GM06990 (cell line): ENCODE results near the gene F8A3.

Experiments used
- DNase-seq: peaks from one replicate; pipeline ENCODE4 v3.0.0-alpha.2; 2011; ENCODE audit not compliant: insufficient read length; ENCODE audit errors: extremely low read depth
- H3K27me3 ChIP-seq: replicated peaks from 2 replicates; pipeline ENCODE4 v1.6.0; 2011; ENCODE audit warnings: low read length; ENCODE audit not compliant: control insufficient read depth, insufficient read depth
- H3K36me3 ChIP-seq: 2 replicates; pipeline ENCODE4 v1.5.1; 2011; ENCODE audit warnings: low read length; ENCODE audit not compliant: control insufficient read depth, insufficient read depth
- H3K4me3 ChIP-seq: replicated peaks from 2 replicates; pipeline ENCODE4 v1.5.1; 2011; ENCODE audit warnings: low read depth, mild to moderate bottlenecking, control low read depth, low read length
- TF ChIP-seq, protein P1 (sequence below): IDR thresholded peaks from 2 replicates; pipeline ENCODE4 v1.5.1; 2011; ENCODE audit warnings: low read length, control low read depth, mild to moderate bottlenecking, inconsistent platforms; ENCODE audit not compliant: insufficient read depth, poor library complexity, severe bottlenecking

F8A3 gene

DNA sequence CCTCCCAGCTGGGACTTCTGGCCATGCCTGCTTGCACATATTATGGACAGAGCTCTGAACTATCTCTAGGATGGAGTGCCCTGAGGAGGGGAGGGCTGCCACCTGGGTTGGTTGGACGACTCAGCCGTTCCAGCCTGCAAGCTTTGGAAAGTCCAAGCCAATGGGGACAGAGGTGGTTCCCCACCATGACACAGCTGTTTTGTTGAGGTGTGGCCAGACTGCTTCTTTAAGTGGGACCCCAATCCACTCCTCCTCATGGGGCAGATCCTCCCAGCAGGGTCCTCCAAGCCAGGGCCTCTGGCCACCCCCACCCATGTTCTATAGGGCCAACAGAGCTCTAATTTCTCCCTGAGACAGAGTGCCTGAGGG lies 22.7 kb downstream of the F8A3 start:
- no peak for DNase-seq
- TF ChIP-seq, protein P1, sequence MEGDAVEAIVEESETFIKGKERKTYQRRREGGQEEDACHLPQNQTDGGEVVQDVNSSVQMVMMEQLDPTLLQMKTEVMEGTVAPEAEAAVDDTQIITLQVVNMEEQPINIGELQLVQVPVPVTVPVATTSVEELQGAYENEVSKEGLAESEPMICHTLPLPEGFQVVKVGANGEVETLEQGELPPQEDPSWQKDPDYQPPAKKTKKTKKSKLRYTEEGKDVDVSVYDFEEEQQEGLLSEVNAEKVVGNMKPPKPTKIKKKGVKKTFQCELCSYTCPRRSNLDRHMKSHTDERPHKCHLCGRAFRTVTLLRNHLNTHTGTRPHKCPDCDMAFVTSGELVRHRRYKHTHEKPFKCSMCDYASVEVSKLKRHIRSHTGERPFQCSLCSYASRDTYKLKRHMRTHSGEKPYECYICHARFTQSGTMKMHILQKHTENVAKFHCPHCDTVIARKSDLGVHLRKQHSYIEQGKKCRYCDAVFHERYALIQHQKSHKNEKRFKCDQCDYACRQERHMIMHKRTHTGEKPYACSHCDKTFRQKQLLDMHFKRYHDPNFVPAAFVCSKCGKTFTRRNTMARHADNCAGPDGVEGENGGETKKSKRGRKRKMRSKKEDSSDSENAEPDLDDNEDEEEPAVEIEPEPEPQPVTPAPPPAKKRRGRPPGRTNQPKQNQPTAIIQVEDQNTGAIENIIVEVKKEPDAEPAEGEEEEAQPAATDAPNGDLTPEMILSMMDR, result no peak
- H3K4me3 ChIP-seq, result no peak overlapping the region

GRCh38 chrX:155434906-155435743 lies 23.3 kb downstream of the F8A3 start:
- Histone ChIP-seq H3K4me3 (no peak overlapping the region), H3K36me3 (no peaks in the 10 kb centered on the region), H3K27me3 (no peaks in the 10 kb centered on the region)
- TF ChIP-seq, protein P1, result no peak
- no peak for DNase-seq

More for the DNA sequence above, 22.7 kb downstream of the F8A3 start:
- no peaks in the 10 kb centered on the region for H3K36me3 ChIP-seq
- H3K27me3 ChIP-seq, result no peaks in the 10 kb centered on the region

DNA sequence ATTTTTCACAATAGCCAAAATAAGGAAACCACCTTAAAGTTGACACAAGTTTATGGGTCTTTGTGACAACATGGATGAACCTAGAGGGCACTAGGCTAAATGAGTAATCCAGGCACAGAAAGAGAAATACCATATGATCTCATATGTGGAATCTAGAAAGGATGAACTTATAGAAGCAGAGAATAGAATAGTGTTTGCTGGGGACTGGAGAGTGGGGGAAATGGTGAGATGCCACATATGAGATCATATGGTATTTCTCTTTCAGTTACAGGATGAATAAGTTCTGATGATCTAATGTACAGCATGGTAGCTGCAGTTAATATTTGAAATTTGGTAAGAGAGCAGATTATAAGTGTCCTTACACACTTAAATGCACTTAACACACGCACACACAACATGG lies 40.7 kb downstream of the F8A3 start:
- H3K4me3 ChIP-seq, result no peak overlapping the region
- TF ChIP-seq, protein P1, result no peak
- no peaks in the 10 kb centered on the region for H3K27me3 ChIP-seq
- DNase-seq, result no peak
- no peaks in the 10 kb centered on the region for H3K36me3 ChIP-seq
